Fibroblast of skin of abdomen (primary cell): Measurements from ENCODE around the gene WDR76.
"Not testable (repeated sequence)": the region's sequence is repeated elsewhere in the genome, so short reads cannot be mapped to it uniquely, and the experiment has no call there.

ENCODE experiments used
- DNase-seq: peaks from one replicate; pipeline ENCODE4 v3.0.0-alpha.2; 2013

The WDR76 gene

GRCh38 chr15:43824302-43825246 lies 2.2 kb upstream of the WDR76 start, which contains the start of gene MFAP1:
TSS of gene MFAP1 (minus strand) at chr15:43824690. CDS start at chr15:43824569, 121 bp downstream.
- peak; percentile 98 for DNase-seq

GRCh38 chr15:43825305-43825704 lies 1.5 kb upstream of the WDR76 start:
- not testable (repeated sequence) for DNase-seq

- no peak for DNase-seq
Measured at GRCh38 chr15:43826029-43826507, 734 bp upstream of the WDR76 start.

- peak; percentile 11 for DNase-seq
Measured at GRCh38 chr15:43828061-43828657, 1.4 kb downstream of the WDR76 start.

GRCh38 chr15:43829951-43830540 lies 3.2 kb downstream of the WDR76 start:
- not testable (repeated sequence) for DNase-seq

- DNase-seq = not testable (repeated sequence)
Measured at GRCh38 chr15:43830691-43831275, 4.0 kb downstream of the WDR76 start.

- DNase-seq = not testable (repeated sequence)
Measured at GRCh38 chr15:43831519-43832052, 4.8 kb downstream of the WDR76 start.

- DNase-seq = not testable (repeated sequence)
Measured at GRCh38 chr15:43832485-43832884, 5.7 kb downstream of the WDR76 start.

GRCh38 chr15:43845421-43845820 lies 18.6 kb downstream of the WDR76 start:
- DNase-seq = no peak

- no peak for DNase-seq
Measured at GRCh38 chr15:43851251-43851650, 24.4 kb downstream of the WDR76 start.

- DNase-seq = no peak
Measured at GRCh38 chr15:43852607-43853006, 25.8 kb downstream of the WDR76 start.

GRCh38 chr15:43854801-43855200 lies 28.0 kb downstream of the WDR76 start:
- DNase-seq = no peak

GRCh38 chr15:43859546-43859945 lies 32.7 kb downstream of the WDR76 start:
- no peak for DNase-seq

- DNase-seq = not testable (repeated sequence)
Measured at GRCh38 chr15:43866636-43867035, 39.8 kb downstream of the WDR76 start.

GRCh38 chr15:43867096-43867495 lies 40.3 kb downstream of the WDR76 start:
- no peak for DNase-seq

- DNase-seq = no peak
Measured at GRCh38 chr15:43868406-43868805, 41.6 kb downstream of the WDR76 start.

- no peak for DNase-seq
Measured at GRCh38 chr15:43871835-43872234, 45.0 kb downstream of the WDR76 start.

- DNase-seq = peak; percentile 73
Measured at GRCh38 chr15:43872416-43873020, 45.7 kb downstream of the WDR76 start.

GRCh38 chr15:43873651-43874050 lies 46.8 kb downstream of the WDR76 start:
- no peak for DNase-seq

GRCh38 chr15:43876872-43877271 lies 50.1 kb downstream of the WDR76 start:
- DNase-seq = no peak

- no peak for DNase-seq
Measured at GRCh38 chr15:43877371-43877770, 50.6 kb downstream of the WDR76 start.

- no peak for DNase-seq
Measured at GRCh38 chr15:43878446-43878845, 51.6 kb downstream of the WDR76 start.
